PFSK-1 (cell line): ENCODE measurements around the gene ASIC2.

Source experiments
- POLR2AphosphoS5 ChIP-seq: IDR thresholded peaks from 2 replicates; pipeline ENCODE4 v1.6.1; 2012; ENCODE audit warnings: low read depth, mild to moderate bottlenecking, control low read depth, low read length, moderate library complexity
- REST ChIP-seq, 2 experiments: IDR thresholded peaks; 2 replicates each; pipeline versions ENCODE4 v1.6.1 to v1.8.0; 2011 to 2012; ENCODE audit warnings: low read depth in 2 of 2, low read length in 2 of 2, control low read depth in 1 of 2, inconsistent platforms in 1 of 2, mild to moderate bottlenecking in 1 of 2, moderate library complexity in 1 of 2; ENCODE audit not compliant: insufficient read depth in 1 of 2
- SIN3A ChIP-seq: IDR thresholded peaks from 2 replicates; pipeline ENCODE4 v1.6.1; 2012; ENCODE audit warnings: mild to moderate bottlenecking, low read length, moderate library complexity, borderline replicate concordance; ENCODE audit not compliant: insufficient read depth
- TAF1 ChIP-seq: IDR thresholded peaks from 2 replicates; pipeline ENCODE4 v1.6.1; 2012; ENCODE audit warnings: low read length, control low read depth, borderline replicate concordance; ENCODE audit not compliant: insufficient read depth

DNA sequence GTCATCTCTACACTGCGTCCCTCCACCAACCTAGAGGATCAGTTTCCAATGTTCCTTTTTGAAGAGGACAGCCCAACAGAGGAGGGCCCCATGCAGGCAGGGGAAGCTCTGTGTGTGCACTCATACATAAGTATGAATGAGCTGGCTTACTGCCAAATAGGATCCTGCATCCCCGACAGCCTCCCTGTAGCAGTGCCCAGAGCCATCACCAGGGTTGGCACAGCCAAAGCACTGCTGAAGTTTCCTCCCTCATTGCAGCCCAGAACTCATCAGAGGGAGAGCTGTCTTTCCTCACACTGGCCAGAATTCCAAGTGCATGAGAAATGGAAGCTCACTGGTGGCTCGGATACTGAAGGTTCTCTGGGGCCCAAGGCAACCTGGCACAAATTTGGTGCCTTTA lies 114.4 kb downstream of the ASIC2 start:
- TF ChIP-seq TAF1, result no peak
- no peak for TF ChIP-seq SIN3A
- TF ChIP-seq REST (IDR thresholded peaks at IDR 0.05; ENCODE audit: insufficient read depth in 1 of 2, low read depth in 2 of 2, low read length in 2 of 2), result no peak
- no peak for TF ChIP-seq POLR2AphosphoS5
